C4-2B (cell line): ENCODE results near the gene SHROOM3.

Source experiments
- ZFX ChIP-seq: fragments of 450-650 bp; IDR thresholded peaks from 2 replicates; pipeline ENCODE4 v1.6.1; 2017
- TF ChIP-seq, protein P1 (sequence below): fragments of 450-650 bp; conservative IDR thresholded peaks from 2 replicates; pipeline ENCODE4 v1.5.1; 2017; ENCODE audit warnings: mild to moderate bottlenecking

DNA sequence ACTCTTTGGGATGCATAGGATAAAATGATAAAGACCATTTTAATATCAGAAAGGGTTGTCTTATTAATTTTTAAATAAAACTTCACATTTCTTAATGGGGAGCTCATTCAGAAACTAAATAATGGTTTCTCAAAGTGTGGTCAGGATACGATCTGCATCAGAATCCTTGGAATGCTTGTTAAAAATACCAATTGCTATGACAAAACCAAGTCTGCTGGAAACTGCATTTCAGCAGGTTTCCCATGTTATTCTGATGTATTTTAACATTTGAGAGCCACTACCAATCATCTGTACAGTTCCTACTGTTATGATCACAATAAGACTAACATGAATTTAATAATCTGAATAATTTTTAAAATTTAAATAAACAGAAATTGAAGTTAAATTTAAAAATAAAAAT, 347.8 kb downstream of the SHROOM3 start:
- TF ChIP-seq, protein P1, sequence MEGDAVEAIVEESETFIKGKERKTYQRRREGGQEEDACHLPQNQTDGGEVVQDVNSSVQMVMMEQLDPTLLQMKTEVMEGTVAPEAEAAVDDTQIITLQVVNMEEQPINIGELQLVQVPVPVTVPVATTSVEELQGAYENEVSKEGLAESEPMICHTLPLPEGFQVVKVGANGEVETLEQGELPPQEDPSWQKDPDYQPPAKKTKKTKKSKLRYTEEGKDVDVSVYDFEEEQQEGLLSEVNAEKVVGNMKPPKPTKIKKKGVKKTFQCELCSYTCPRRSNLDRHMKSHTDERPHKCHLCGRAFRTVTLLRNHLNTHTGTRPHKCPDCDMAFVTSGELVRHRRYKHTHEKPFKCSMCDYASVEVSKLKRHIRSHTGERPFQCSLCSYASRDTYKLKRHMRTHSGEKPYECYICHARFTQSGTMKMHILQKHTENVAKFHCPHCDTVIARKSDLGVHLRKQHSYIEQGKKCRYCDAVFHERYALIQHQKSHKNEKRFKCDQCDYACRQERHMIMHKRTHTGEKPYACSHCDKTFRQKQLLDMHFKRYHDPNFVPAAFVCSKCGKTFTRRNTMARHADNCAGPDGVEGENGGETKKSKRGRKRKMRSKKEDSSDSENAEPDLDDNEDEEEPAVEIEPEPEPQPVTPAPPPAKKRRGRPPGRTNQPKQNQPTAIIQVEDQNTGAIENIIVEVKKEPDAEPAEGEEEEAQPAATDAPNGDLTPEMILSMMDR = no peak
- no peak for TF ChIP-seq ZFX
